GM21390 (cell line): ENCODE results near the gene DEPDC1.
A peak's percentile ranks its signal among the peaks of the same experiment; 100 is the strongest.
"Not testable (repeated sequence)": the region's sequence is repeated elsewhere in the genome, so short reads cannot be mapped to it uniquely, and the experiment has no call there.

ENCODE experiments used
- ATAC-seq: cut with Tn5 transposase; IDR thresholded peaks from one replicate; pipeline ENCODE4 v1.9.1; 2021; ENCODE audit not compliant: unreplicated experiment

DEPDC1 gene

GRCh38 chr1:68479501-68479900 lies 17.4 kb downstream of the DEPDC1 start:
- ATAC-seq: no peak

DNA sequence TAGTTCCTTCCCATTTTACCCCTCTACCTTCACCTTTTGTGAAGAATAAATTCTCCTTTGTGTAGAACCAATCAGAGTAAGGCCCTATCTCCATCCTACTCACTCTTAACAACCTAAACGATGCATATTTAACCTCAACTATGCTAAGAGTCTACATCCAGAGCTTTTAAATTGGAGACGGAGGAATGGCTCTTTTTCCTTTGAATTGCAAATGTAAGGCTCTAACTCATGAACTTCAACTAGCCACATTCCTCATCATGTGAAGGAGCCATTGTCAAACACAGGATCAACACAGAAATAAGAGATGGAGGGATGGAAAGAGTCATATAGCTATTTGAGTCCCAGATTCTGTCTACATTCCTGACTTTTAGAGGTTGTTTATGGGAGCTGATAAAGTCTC lies 18.2 kb downstream of the DEPDC1 start:
- ATAC-seq: no peak

DNA sequence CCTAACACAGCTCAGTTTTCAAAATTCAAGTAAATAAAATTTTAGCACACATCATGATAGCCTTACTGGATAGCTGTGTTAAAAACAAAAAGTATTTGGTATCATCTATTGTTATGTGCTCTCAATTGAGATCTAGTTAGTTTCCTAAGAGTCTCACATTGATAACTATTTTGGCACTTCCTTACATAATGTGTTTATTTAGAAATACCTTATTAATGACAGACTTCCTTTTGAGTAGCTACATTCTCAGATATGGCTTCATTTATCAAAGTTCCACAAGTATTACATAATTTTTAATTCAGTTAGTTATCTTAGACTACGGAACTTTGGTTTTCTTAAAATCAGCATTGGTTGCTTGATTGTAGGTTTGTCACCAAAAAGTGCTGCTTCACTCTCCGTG lies 20.3 kb downstream of the DEPDC1 start:
- ATAC-seq: not testable (repeated sequence)

DNA sequence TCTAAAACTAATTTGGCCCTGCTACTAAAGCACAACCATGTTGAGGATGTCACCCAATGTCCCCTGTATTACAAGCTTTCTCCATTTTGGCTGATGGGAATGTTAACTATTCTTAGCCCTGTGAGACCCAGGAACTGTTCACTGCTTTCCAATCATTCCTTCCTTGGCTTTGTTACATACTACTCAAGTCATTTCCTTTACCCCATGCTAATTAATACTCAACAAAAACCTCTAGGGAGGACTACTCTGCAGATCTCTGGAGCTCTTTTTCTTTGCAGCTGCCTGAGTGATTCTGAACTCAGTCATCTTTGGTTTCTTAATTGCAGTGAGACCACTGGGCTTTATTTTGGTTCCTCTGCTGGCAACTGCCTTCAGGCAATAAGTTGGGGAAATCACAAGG lies 23.8 kb downstream of the DEPDC1 start:
- no peak for ATAC-seq

- ATAC-seq: no peak
Measured at GRCh38 chr1:68470388-68470970, 26.4 kb downstream of the DEPDC1 start.

GRCh38 chr1:68464891-68465290 lies 32.0 kb downstream of the DEPDC1 start:
- ATAC-seq: no peak

DNA sequence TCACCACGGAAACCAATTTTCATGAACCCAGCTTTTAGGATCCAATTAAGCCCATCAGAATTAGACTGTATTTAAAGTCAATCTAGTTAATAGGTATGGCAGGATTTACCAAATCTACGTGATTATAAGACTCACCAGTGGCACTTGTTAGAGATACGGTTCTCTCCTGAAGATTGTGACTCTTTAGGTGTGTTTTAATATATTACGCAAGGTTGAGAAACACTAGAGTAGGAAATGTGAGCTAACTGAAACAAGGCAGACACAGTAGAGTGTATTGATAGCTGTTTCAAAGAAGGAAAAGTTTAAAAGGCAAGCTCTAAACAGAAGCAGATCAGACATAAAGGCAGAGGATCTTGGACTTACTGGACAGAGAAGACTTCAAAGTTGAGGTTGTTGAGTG lies 35.9 kb downstream of the DEPDC1 start:
- no peak for ATAC-seq

- no peak for ATAC-seq
Measured at GRCh38 chr1:68459796-68460195, 37.1 kb downstream of the DEPDC1 start.

- no peak for ATAC-seq
Measured at GRCh38 chr1:68459091-68459490, 37.8 kb downstream of the DEPDC1 start.

DNA sequence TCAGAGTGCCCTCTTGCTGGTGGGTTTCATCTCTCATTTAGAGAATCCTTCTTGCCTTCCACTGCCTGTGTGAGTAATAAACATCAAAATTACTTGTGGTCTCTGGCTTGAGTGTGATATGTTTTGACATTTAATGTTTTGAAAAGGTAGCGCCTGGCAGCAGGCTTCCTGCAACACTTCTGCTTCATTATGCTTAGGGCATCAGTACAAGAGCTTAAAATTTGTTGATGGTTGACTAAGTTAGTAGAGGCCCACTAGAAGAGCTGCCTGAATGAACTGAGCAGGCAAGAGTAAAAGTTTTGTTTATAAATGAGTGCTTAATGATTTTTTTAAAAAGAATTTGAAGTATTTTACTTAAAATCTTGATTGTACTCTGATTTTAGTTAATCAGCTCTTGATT lies 40.7 kb downstream of the DEPDC1 start:
- ATAC-seq: no peak

- ATAC-seq: no peak
Measured at GRCh38 chr1:68454534-68454933, 42.3 kb downstream of the DEPDC1 start.

DNA sequence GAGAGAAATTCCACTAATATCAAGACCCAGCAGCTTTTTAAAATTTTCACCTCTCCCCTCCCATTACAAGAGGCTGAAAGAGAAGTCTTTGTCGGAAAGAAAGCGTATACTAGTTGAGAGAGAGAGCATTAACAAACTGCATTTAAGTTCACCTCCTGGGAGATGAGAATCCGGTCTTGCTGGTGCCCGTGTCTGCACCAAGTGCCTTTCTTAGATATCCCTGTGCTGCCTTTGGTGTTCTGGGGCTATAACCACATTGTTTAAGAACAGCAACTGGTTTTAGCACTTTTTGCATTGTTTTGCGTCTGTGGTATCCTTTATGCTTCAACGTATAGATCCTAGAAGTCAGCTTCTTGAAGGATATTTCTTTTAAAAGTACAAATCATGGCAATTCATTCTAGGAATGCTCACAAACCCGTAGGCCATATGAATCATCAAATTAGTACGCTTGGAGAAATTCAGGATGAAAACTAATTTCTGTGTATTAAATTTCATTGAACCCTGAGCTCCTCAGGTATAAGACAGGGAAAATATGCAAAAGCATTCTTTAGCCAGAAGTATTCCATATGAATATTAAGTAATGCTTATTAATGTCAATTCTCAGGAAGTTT lies 43.7 kb downstream of the DEPDC1 start:
- no peak for ATAC-seq

DNA sequence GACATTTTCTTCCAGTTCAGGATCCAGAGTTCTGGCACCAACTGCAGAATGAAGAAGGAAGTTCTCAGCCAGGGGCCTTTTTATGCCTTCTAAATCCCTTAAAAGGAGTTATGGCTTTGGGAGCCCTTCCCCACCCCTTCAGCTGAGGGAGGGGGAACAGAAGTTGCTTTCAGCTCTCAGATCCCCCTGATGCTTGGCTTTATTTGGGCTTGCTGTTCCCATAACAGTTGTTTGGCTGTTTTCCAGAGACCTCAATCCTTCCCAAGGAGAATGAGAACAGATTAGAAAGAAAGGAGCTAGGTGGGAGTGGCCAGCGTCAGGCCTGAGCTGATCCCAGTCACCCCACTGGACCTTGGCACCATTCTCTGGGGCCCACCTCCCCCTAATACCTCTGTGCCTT lies 47.0 kb downstream of the DEPDC1 start, which contains the start of gene RPE65:
RPE65 (minus strand) TSS at position 54 of the 400 bp plus-strand sequence; CDS start at position 5, 49 bp downstream.
- no peak for ATAC-seq

DNA sequence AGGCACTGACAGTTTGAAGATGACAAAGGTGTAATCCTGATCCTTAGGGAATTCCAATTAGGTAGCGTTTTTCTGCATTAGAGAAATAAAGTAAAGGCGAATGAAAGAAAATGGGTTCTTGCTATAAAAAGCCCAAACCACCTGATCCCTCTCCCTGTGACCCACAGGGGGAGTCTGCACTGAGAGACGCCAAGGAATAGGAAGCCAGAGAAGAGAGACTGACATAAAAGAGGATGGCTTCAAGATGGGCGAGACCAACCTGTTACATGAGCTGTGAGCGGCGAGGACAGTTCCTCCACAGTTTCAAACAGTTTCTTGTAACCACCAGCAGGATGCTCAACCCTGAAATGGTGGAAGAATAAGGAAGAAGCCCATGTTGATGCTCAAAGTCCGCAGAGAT lies 48.5 kb downstream of the DEPDC1 start:
- ATAC-seq: no peak

DNA sequence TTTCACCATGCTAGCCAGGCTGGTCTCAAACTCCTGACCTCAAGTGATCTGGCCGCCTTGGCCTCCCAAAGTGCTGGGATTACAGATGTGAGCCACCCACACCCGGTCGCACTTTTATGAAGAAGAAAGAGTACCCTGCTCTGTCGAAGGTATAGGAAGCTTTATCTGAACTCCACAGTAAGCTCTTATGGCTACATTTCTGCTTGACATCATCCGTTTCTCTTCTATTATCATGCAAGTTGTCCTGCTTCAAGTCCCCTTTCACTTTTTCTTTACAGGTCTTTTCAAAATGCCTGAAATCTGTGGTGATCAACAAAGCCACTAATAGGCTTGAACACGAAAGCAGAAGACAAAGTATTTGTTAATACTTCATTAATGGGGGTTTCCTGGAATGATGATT lies 51.2 kb downstream of the DEPDC1 start:
- no peak for ATAC-seq

DNA sequence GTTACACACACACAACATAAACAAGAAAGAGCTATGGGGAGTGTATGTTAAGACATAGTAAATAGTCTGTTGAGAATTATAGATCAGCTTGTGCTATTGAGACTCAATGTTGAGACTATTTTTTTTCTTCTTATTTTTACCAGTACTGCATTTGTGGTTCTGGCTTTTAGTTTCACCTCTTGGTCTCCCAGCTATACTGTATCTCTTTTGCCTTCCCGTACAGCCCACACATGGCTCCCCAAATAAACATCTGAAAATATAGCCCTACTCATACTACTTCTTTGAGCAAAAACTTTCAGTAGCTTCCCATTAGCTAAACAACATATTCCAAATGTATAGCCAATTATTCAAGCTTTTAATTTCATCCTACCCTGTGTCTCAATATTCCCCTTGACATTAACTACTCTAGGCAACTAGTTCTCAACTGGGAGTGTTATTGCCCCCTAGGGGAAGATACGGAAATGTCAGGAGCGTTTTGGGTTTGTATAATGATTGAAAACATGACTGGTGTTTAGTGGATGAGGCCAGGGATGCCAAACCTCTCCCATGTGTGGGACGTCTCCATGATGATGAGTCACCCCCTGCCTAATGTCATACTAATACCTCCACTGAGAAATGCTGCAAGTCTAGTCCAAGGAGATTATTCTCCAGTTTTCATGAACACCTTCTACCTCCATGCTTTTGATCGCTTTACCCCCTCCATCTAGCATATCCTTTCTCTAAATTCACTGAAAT lies 53.9 kb downstream of the DEPDC1 start:
- ATAC-seq: peak; percentile 87

- ATAC-seq: no peak
Measured at GRCh38 chr1:68442006-68442405, 54.9 kb downstream of the DEPDC1 start.

GRCh38 chr1:68438310-68438709 lies 58.6 kb downstream of the DEPDC1 start:
- no peak for ATAC-seq

GRCh38 chr1:68433395-68433794 lies 63.5 kb downstream of the DEPDC1 start:
- no peak for ATAC-seq

DNA sequence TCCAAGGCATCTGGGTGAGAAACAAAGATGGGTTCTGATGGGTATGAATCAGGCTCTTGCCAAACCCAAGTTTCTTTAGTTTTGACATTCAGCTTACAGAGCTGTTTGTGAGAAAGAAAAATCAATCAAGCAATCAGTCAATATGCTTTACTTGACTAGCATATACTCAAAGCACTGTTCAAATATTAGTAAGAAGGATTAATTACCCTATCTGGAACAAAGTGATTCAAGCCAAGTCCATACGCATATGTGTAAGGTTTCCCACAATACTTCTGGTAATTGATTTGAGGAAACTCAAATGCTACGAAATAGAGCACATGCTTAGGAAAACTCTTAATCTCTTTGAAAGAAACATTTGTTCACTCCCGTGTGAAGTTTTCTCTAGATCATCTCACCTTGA lies 65.8 kb downstream of the DEPDC1 start:
- no peak for ATAC-seq

DNA sequence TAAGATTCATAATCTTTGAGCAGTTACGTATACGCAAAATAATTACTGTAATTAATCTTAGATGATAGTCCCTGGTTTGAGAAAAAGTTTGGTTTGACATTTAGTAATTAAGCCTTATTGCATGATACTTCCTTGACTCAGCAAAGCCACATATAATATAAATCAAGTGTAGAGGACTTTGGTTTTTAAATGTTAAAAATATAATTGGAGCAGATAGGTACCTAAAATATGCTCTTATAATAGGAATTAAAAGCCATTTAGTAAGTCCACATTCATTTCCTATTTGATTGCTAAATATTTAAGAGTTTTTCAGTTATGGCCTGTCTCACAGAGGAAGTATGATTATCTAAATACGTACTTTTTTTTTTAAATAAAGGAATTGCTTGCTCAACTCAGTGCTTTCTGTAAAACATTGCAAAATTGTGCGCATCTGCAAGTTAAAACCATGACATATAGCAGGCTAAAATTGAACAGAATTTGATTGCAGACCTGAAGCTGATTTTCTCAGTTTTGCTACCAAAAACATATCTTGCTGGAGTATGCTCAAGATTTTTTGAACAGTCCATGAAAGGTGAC lies 67.6 kb downstream of the DEPDC1 start:
- ATAC-seq: no peak

DNA sequence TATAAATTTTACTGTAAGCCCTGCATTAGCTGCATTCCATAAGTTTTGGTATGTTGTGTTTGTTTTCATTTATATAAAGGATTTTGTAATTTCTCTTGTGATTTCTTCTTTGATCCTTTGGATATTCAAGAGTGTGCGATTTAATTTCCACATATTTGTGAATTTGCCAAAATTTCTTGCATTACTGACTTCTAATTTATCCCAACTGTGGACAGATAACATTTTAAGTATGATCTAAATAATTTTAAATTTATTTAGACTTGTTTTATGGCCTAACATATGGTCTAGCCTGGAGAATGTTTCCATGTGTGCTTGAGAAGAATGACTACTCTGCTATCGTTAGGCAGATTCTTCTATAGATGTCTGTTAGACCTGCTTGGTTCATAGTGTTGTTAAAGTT lies 70.3 kb downstream of the DEPDC1 start:
- no peak for ATAC-seq
